GM19463 (cell line): ENCODE measurements around the gene ATP11A.
A peak's percentile ranks its signal among the peaks of the same experiment; 100 is the strongest.

ENCODE experiments used
- ATAC-seq: cut with Tn5 transposase; IDR thresholded peaks from one replicate; pipeline ENCODE4 v1.9.1; 2021; ENCODE audit warnings: mild to moderate bottlenecking, moderate library complexity; ENCODE audit not compliant: unreplicated experiment

Gene ATP11A

GRCh38 chr13:112813552-112813951 lies 123.7 kb downstream of the ATP11A start:
- no peak for ATAC-seq

- no peak for ATAC-seq
These were observed 125.2 kb downstream of the ATP11A start for GRCh38 chr13:112814905-112815585.

- no peak for ATAC-seq
These were observed 126.0 kb downstream of the ATP11A start for GRCh38 chr13:112815871-112816270.

DNA sequence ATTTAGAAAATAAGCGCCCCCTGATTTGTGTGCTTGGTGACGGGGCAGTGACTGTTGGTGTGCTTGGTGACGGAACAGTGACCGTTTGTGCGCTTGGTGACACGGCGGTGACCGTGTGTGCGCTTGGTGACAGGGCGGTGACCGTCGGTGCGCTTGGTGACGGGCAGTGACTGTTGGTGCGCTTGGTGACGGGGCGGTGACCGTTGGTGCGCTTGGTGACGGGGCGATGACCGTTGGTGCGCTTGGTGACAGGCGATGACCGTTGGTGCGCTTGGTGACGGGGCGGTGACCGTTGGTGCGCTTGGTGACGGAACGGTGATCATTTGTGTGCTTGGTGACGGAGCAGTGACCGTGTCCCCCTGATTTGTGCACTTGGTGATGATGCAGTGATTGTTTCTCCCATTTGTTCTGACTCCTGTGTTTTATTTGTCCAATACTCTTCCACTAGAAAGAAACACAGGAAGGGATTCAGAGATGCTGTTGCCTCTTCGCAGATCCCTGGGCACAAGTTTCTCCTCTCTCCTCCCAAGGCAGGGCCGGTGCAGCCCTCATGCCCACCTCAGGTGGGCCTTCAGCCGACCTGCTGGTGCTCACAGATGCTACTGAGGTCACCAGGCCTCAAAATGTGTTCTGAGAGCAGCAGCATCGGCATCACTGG lies 128.3 kb downstream of the ATP11A start:
- ATAC-seq = no peak

- no peak for ATAC-seq
These were observed 128.8 kb downstream of the ATP11A start for GRCh38 chr13:112818698-112819045.

GRCh38 chr13:112819111-112819510 lies 129.3 kb downstream of the ATP11A start:
- ATAC-seq = no peak

DNA sequence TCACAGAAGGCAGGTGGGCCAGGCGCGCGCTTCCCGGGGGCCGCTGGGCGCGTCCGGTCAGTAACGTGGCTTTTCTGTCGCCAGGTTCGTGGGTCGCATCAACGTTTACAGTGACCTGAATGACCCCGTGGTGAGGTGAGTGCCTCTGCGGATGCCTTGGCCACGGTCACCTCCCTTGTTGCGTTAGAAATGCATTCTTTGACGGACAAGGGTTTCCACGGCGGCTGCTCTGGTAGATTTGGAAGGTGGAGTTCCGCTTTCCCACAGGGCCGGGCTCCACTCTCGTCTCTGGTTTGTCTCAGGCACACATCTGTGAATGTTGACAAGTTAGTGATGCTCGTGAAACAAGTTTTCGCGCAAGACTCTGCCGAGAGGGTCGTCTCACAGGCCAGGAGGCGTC lies 130.0 kb downstream of the ATP11A start:
- no peak for ATAC-seq

DNA sequence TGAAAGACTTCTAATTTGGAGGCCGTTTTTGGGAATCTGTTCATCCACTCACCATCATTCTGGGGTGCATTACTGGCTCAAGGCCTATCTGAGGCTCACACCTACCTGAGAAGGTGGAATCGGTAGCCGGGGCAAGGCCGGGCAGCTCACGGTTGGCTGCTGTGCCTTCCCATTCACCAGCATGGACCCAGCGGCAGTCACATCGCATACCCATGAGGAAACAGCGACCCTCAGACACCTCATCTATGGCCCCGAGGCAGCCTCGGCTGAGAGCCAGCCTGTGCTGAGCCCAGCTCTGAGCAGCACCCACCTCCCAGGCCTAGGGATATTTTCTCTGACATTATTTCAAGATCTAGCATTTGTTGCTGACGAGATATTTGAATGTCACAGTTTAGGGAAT lies 130.5 kb downstream of the ATP11A start:
- no peak for ATAC-seq

- no peak for ATAC-seq
These were observed 131.7 kb downstream of the ATP11A start for GRCh38 chr13:112821340-112822055.

DNA sequence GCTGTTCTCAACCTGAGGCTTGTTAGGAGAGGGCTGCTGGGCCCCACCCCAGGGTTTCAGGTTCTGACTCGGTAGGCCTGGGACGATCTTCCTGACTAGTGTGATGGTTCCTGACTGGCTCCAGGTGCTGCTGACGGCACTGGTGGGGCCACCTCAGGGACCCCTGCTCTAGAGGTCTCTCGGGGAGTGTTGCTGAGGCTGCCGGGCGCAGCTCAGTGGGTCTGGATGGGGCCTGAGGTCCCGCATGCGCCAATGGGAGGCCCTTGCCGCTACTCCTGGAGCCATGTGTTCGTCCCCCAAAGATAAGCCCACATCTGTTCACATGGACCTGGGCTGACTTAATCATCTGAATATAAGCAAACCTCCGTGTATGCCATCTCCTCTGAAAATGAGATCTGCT lies 133.0 kb downstream of the ATP11A start:
- ATAC-seq = no peak

DNA sequence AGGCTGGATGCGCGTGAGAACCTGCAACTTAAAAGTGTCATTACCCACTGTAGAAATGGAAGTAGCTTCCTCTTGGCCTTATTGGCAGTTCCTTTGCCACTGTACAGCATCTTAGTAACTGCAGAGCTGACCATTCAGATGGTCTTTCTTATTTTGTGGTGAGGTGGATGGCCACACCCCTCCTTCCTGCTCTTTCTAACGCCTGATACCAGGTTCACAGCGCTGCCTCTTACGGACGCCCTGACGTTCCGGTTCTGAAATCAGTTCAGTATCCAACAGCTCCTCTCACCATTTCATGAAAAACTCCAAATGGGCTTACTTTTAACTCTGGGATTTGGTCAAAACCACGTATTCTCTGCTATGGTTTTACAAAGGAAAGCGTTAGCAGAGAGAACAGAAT lies 134.6 kb downstream of the ATP11A start:
- ATAC-seq = no peak

GRCh38 chr13:112825071-112825470 lies 135.2 kb downstream of the ATP11A start:
- ATAC-seq = no peak

- ATAC-seq = no peak
These were observed 136.0 kb downstream of the ATP11A start for GRCh38 chr13:112825875-112826274.

- no peak for ATAC-seq
These were observed 136.7 kb downstream of the ATP11A start for GRCh38 chr13:112826565-112826964.

GRCh38 chr13:112828082-112828699 lies 138.4 kb downstream of the ATP11A start:
- ATAC-seq = peak; percentile 60

- no peak for ATAC-seq
These were observed 138.9 kb downstream of the ATP11A start for GRCh38 chr13:112828756-112829155.

DNA sequence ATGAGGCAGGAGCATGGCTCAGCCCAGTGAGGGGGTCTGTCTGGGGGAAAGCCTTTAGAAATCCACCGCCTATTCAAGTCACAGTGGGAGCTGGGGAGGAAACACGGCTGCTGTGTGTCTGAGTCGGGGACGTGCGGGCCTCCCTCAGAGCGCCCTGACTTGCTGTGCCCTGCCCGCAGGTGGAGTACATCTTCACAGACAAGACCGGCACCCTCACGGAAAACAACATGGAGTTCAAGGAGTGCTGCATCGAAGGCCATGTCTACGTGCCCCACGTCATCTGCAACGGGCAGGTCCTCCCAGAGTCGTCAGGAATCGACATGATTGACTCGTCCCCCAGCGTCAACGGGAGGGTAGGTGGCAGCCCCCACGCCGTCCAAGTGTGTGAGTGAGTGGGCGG lies 141.4 kb downstream of the ATP11A start:
- no peak for ATAC-seq

DNA sequence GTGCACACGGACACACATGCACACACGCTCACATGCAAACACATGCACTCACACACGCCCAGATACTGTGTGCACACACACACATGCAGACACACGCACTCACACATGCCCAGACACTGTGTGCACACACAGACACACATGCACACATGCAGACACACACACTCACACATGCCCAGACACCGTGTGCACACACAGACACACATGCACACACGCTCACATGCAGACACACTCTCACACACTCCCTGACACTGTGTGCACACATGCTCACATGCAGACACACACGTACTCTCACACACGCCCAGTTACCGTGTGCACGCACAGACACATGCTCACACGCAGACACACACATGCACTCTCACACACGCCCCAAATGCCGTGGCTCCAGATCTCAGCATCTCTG lies 142.0 kb downstream of the ATP11A start:
- no peak for ATAC-seq

DNA sequence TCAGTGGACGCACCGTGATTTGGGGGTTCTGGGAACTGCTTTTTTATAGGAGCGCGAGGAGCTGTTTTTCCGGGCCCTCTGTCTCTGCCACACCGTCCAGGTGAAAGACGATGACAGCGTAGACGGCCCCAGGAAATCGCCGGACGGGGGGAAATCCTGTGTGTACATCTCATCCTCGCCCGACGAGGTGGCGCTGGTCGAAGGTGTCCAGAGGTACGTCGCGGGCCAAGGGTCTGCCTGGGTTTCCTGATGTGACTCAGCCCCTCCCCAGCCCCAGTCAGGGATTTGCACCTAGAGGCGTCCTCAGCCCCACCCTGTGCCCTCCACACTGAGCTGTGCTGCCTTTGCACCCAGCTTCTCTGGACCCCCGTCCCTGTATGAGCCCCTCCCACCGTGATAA lies 143.0 kb downstream of the ATP11A start:
- ATAC-seq = no peak

DNA sequence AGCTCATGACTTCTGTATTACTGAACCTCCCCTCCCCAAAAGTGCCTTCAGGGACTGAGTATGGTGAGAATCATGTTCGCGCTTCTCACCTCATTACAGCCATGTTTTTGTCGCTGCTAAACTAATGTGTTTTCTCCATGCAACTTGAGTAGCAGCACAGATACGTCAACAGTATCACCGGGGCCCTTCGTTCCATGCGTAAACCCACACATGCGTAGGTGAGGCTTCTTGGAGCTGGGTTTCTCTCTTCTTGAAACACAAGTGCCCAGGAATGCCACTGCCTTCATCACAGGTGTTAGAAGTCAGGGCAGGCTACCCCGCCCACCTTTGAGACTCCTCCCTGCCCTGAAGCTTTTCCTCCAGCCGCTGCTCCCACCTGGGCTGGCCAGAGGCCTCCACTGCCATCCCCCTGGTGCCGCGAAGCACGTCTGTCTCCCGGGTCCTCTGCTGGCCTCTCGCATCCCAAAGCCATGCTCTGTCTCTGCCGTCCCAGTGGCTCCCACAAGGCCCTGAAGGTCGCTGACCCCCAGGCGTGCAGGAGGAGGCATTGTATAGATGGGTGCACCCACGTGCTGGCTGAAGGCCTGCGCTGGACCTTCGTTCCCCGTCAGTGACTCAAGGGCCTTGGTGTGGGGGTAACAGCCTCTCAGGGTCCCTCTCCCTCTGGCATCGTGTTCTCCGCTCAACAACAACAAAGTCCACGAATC lies 143.9 kb downstream of the ATP11A start:
- ATAC-seq = no peak

GRCh38 chr13:112835344-112835743 lies 145.5 kb downstream of the ATP11A start:
- ATAC-seq = no peak
